T-helper 2 cell (primary cell): ENCODE data around the gene TAOK1.

ENCODE experiments used
- DNase-seq, 5 experiments: peaks; one replicate each; pipeline versions ENCODE4 v3.0.0 to v3.0.0-alpha.2; 2012 to 2022

Gene TAOK1

GRCh38 chr17:29572691-29573557 is 182.8 kb downstream of the TAOK1 start:
- DNase-seq: peak in 3 of 5 experiments; percentile 46 to 68 (median 46)

GRCh38 chr17:29573558-29573869 is 183.4 kb downstream of the TAOK1 start:
- DNase-seq: no peak

GRCh38 chr17:29573871-29574731 is 183.9 kb downstream of the TAOK1 start:
- no peak for DNase-seq

GRCh38 chr17:29574732-29575510 is 184.8 kb downstream of the TAOK1 start:
- DNase-seq: no peak

- DNase-seq: no peak
Observed at GRCh38 chr17:29575511-29576213, 185.5 kb downstream of the TAOK1 start.

GRCh38 chr17:29576214-29577000 is 186.2 kb downstream of the TAOK1 start:
- DNase-seq: no peak

- no peak for DNase-seq
Observed at GRCh38 chr17:29577001-29577370, 186.8 kb downstream of the TAOK1 start.

GRCh38 chr17:29577385-29578211 is 187.4 kb downstream of the TAOK1 start:
- DNase-seq: no peak

GRCh38 chr17:29578626-29579485 is 188.7 kb downstream of the TAOK1 start:
- no peak for DNase-seq

GRCh38 chr17:29579866-29580771 is 190.0 kb downstream of the TAOK1 start:
- DNase-seq: peak; percentile 75 to 92 (median 83)

- no peak for DNase-seq
Observed at GRCh38 chr17:29581583-29582253, 191.6 kb downstream of the TAOK1 start.

GRCh38 chr17:29582254-29582765 is 192.1 kb downstream of the TAOK1 start:
- no peak for DNase-seq

GRCh38 chr17:29582772-29583171 is 192.6 kb downstream of the TAOK1 start:
- no peak for DNase-seq

GRCh38 chr17:29583324-29584248 is 193.4 kb downstream of the TAOK1 start:
- DNase-seq: no peak

- no peak for DNase-seq
Observed at GRCh38 chr17:29584452-29585079, 194.4 kb downstream of the TAOK1 start.
